ENCODE data around the gene PCDHGA5. TPM values are rescaled to one million over a fixed set of nuclear protein-coding genes. Genes with fewer than 3 reads are reported as not detected.

PCDHGA5 gene
- total RNA-seq, 5 donors from 2014 or later (not counting 1 experiment from before 2014, with no cell fraction given): 0.06 to 0.43 (median 0.41) TPM; not detected in 2

DNA sequence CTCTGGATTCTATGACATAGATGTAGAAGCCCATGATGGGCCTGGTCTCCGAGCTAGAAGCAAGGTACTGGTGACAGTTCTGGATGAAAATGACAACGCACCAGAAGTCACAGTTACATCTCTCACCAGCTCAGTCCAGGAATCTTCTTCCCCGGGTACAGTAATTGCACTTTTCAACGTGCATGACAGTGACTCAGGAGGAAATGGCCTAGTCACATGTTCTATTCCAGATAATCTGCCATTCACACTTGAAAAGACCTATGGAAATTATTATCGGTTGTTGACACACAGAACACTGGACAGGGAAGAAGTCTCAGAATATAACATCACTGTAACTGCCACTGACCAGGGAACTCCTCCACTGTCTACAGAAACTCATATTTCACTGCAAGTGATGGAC is 7.8 kb upstream of the PCDHGA5 start:
- Mint-ChIP-seq H3K36me3 (peaks cover 9% of the 10 kb centered on the region), H3K4me1 (peaks cover 0 to 2% (median 0%) of the 10 kb centered on the region in 3 donors), H3K27ac (no peak overlapping the region), H3K9me3 (peaks cover 21 to 37% (median 34%) of the 10 kb centered on the region in 3 donors), H3K4me3 (no peak overlapping the region), H3K27me3 (peaks cover 67 to 81% of the 10 kb centered on the region in 2 donors)
- Histone ChIP-seq H3K27ac (ENCODE audit: low read length) (no peak overlapping the region), H3K36me3 (ENCODE audit: control insufficient read depth in 2 of 2, extremely low read depth in 1 of 2, insufficient read depth in 1 of 2, low read length in 1 of 2) (no peaks in the 10 kb centered on the region), H3K9me3 (peaks cover 2% of the 10 kb centered on the region), H3K27me3 (replicated peaks in 1 of 2; ENCODE audit: control insufficient read depth in 2 of 2, extremely low read depth in 1 of 2, insufficient read depth in 2 of 2, low read length in 1 of 2) (peaks cover 11 to 51% of the 10 kb centered on the region in 2 experiments), H3K4me3 (ENCODE audit: control insufficient read depth in 1 of 2, extremely low read depth in 1 of 2, low read length in 1 of 2) (no peak overlapping the region), H3K4me1 (ENCODE audit: control insufficient read depth in 1 of 2, extremely low read depth in 1 of 2, insufficient read depth in 2 of 2, low read length in 2 of 2) (peaks cover 0 to 4% of the 10 kb centered on the region in 2 experiments)
- 61% methylated on average over 4 of the region's 5 CpGs for WGBS (ENCODE audit: insufficient coverage)
- no peak for ATAC-seq (replicated peaks in 1 of 4)
- ChIA-PET CTCF (no interaction called here), POLR2A (interaction anchor here in 1 of 2 donors (1.0 kb wide), 2 partner anchors 12 to 26 kb away, joined by 3 to 5 read pairs; partner anchors contain the start of gene PCDHGA1)
- no peak for DNase-seq

DNA sequence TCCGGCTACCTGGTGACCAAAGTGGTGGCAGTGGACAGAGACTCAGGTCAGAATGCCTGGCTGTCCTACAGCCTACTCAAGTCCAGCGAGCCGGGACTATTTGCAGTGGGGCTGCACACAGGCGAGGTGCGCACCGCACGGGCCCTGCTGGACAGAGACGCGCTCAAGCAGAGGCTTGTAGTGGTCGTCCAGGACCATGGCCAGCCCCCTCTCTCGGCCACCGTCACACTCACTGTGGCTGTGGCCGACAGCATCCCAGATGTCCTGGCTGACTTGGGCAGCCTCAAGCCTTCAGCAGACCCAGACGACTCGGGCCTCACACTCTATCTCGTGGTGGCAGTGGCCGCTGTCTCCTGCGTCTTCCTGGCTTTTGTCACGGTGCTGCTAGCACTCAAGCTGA is 7.0 kb upstream of the PCDHGA5 start:
- no peak overlapping the region for H3K4me3 Mint-ChIP-seq
- H3K27ac Mint-ChIP-seq: no peak overlapping the region
- no peak for DNase-seq
- 52% methylated on average over 19 of the region's 19 CpGs for WGBS (ENCODE audit: insufficient coverage)
- H3K9me3 Mint-ChIP-seq: peaks cover 23 to 40% (median 37%) of the 10 kb centered on the region in 3 donors
- peaks cover 0 to 2% (median 0%) of the 10 kb centered on the region in 3 donors for H3K4me1 Mint-ChIP-seq
- Histone ChIP-seq H3K4me1 (ENCODE audit: control insufficient read depth in 1 of 2, extremely low read depth in 1 of 2, insufficient read depth in 2 of 2, low read length in 2 of 2) (peaks cover 0 to 4% of the 10 kb centered on the region in 2 experiments), H3K9me3 (peaks cover 2% of the 10 kb centered on the region), H3K4me3 (ENCODE audit: control insufficient read depth in 1 of 2, extremely low read depth in 1 of 2, low read length in 1 of 2) (no peak overlapping the region), H3K27ac (ENCODE audit: low read length) (no peak overlapping the region), H3K27me3 (replicated peaks in 1 of 2; ENCODE audit: control insufficient read depth in 2 of 2, extremely low read depth in 1 of 2, insufficient read depth in 2 of 2, low read length in 1 of 2) (peaks cover 11 to 49% of the 10 kb centered on the region in 2 experiments), H3K36me3 (ENCODE audit: control insufficient read depth in 2 of 2, extremely low read depth in 1 of 2, insufficient read depth in 1 of 2, low read length in 1 of 2) (no peaks in the 10 kb centered on the region)
- no peak for ATAC-seq (replicated peaks in 1 of 4)
- H3K27me3 Mint-ChIP-seq: peaks cover 67 to 82% of the 10 kb centered on the region in 2 donors
- H3K36me3 Mint-ChIP-seq: peaks cover 11% of the 10 kb centered on the region
- POLR2A ChIA-PET: no interaction called here
- CTCF ChIA-PET: interaction anchor here in 1 of 2 donors (0.7 kb wide), 1 partner anchor 18 kb away, joined by 3 read pairs; the partner anchor contains the start of gene PCDHGA2

DNA sequence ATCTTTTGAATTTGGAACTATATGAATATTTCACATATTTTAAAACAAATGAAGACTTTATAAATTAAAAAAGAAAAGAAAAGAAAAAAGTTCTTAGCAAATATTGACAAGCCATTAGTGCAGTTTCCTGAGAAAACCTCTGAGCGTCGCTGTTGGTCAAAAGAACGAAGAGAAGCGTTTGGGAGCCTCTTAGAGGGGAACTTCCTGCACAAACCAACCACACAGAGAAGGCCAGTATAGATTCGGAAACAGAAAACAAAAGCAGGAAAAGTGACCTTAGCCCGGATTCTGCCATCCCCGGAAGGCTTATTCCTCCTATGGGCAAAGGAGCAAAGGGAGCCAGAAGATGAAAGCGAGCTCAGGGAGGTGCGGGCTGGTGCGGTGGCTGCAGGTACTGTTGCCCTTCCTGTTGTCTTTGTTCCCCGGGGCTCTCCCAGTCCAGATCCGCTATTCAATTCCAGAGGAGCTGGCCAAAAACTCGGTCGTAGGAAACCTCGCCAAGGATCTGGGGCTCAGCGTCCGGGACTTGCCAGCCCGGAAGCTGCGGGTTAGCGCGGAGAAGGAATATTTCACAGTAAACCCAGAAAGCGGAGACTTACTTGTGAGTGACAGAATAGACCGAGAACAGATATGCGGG is 4.1 kb upstream of the PCDHGA5 start, which contains the start of gene PCDHGB2:
Gene PCDHGB2 (plus strand): TSS at position 205 of the 637 bp plus-strand sequence. CDS start 142 bp downstream, at position 347.
- H3K27me3 ChIP-seq (replicated peaks in 1 of 2; ENCODE audit: control insufficient read depth in 2 of 2, extremely low read depth in 1 of 2, insufficient read depth in 2 of 2, low read length in 1 of 2): peaks cover 22 to 55% of the 10 kb centered on the region in 2 experiments
- peaks cover 0 to 3% of the 10 kb centered on the region in 2 experiments for H3K4me1 ChIP-seq (ENCODE audit: control insufficient read depth in 1 of 2, extremely low read depth in 1 of 2, insufficient read depth in 2 of 2, low read length in 2 of 2)
- Mint-ChIP-seq H3K27me3 (peaks cover 72 to 90% of the 10 kb centered on the region in 2 donors), H3K4me1 (peaks cover 0 to 2% (median 0%) of the 10 kb centered on the region in 3 donors), H3K36me3 (peaks cover 18% of the 10 kb centered on the region), H3K27ac (no peak within 1 kb of the TSS), H3K9me3 (peaks cover 28 to 51% (median 50%) of the 10 kb centered on the region in 3 donors), H3K4me3 (peak within 1 kb of the TSS; percentile 50 to 79 (median 70))
- H3K9me3 ChIP-seq: peaks cover 8% of the 10 kb centered on the region
- DNase-seq (peak in 1 of 35 experiments; percentile 55), ATAC-seq (replicated peaks in 1 of 4) (peak in 1 of 4 experiments; percentile 54)
- ChIA-PET CTCF (interaction anchor here (0.6 to 1.1 kb wide), 2 partner anchors 204 kb away, joined by 4 to 8 read pairs; no protein-coding TSS in a partner anchor), POLR2A (no interaction called here)
- peaks cover 0 to 3% of the 10 kb centered on the region in 2 donors for H3K36me3 ChIP-seq (ENCODE audit: control insufficient read depth in 2 of 2, extremely low read depth in 1 of 2, insufficient read depth in 1 of 2, low read length in 1 of 2)
- peak within 1 kb of the TSS; percentile 37 to 58 for H3K4me3 ChIP-seq (ENCODE audit: control insufficient read depth in 1 of 2, extremely low read depth in 1 of 2, low read length in 1 of 2)
- no peak within 1 kb of the TSS for H3K27ac ChIP-seq (ENCODE audit: low read length)
- WGBS (ENCODE audit: insufficient coverage): 21% methylated on average over 16 of the region's 24 CpGs

DNA sequence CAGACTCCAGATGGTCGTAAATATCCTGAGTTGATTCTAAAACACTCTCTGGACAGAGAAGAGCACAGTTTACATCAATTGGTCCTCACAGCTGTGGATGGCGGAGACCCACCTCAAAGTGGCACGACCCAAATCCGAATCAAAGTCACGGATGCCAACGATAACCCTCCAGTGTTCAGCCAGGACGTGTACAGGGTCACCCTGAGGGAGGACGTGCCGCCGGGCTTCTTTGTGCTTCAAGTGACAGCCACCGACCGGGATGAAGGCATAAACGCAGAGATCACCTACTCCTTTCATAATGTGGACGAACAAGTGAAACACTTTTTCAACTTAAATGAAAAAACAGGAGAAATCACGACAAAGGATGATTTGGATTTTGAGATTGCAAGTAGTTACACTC is 3.3 kb upstream of the PCDHGA5 start:
- Histone ChIP-seq H3K4me3 (ENCODE audit: control insufficient read depth in 1 of 2, extremely low read depth in 1 of 2, low read length in 1 of 2) (peak overlapping the region in 1 of 2 donors; percentile 58), H3K4me1 (ENCODE audit: control insufficient read depth in 1 of 2, extremely low read depth in 1 of 2, insufficient read depth in 2 of 2, low read length in 2 of 2) (no peaks in the 10 kb centered on the region), H3K36me3 (ENCODE audit: control insufficient read depth in 2 of 2, extremely low read depth in 1 of 2, insufficient read depth in 1 of 2, low read length in 1 of 2) (peaks cover 0 to 4% of the 10 kb centered on the region in 2 donors), H3K27ac (ENCODE audit: low read length) (no peak overlapping the region), H3K9me3 (peaks cover 8% of the 10 kb centered on the region), H3K27me3 (replicated peaks in 1 of 2; ENCODE audit: control insufficient read depth in 2 of 2, extremely low read depth in 1 of 2, insufficient read depth in 2 of 2, low read length in 1 of 2) (peaks cover 29 to 54% of the 10 kb centered on the region in 2 experiments)
- Mint-ChIP-seq H3K27me3 (peaks cover 74 to 91% of the 10 kb centered on the region in 2 donors), H3K4me3 (no peak overlapping the region), H3K27ac (no peak overlapping the region), H3K4me1 (peaks cover 0 to 2% (median 0%) of the 10 kb centered on the region in 3 donors), H3K36me3 (peaks cover 20% of the 10 kb centered on the region), H3K9me3 (peaks cover 28 to 55% (median 54%) of the 10 kb centered on the region in 3 donors)
- no peak for DNase-seq
- WGBS (ENCODE audit: insufficient coverage): 64% methylated on average over 11 of the region's 15 CpGs
- POLR2A ChIA-PET: no interaction called here
- no peak for ATAC-seq (replicated peaks in 1 of 4)
- CTCF ChIA-PET: interaction anchor here in 1 of 2 donors (1.1 kb wide), 1 partner anchor 203 kb away, joined by 8 read pairs; no protein-coding TSS in a partner anchor

DNA sequence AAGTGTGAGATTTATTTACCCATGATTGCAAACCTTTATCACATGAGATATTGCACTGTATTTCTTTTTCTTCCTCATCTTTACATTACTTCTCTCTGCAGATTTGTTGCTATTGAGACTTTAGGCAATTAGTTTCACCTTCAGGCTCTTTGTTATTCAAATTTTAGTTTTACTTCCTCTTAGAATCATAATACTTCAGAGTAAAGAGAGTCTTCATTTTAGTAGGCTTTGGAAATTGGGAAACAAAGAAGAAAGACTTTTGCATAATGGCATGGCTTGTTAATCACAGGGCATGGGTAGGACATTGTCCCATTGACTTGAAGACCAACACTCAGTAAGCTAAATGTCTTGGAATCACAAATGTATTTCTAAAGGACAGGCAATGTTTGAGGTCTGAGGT is 1.2 kb upstream of the PCDHGA5 start:
- Histone ChIP-seq H3K4me1 (ENCODE audit: control insufficient read depth in 1 of 2, extremely low read depth in 1 of 2, insufficient read depth in 2 of 2, low read length in 2 of 2) (no peaks in the 10 kb centered on the region), H3K9me3 (peaks cover 11% of the 10 kb centered on the region), H3K27ac (ENCODE audit: low read length) (no peak overlapping the region), H3K4me3 (ENCODE audit: control insufficient read depth in 1 of 2, extremely low read depth in 1 of 2, low read length in 1 of 2) (no peak overlapping the region), H3K36me3 (ENCODE audit: control insufficient read depth in 2 of 2, extremely low read depth in 1 of 2, insufficient read depth in 1 of 2, low read length in 1 of 2) (peaks cover 0 to 4% of the 10 kb centered on the region in 2 donors), H3K27me3 (replicated peaks in 1 of 2; ENCODE audit: control insufficient read depth in 2 of 2, extremely low read depth in 1 of 2, insufficient read depth in 2 of 2, low read length in 1 of 2) (peaks cover 36 to 52% of the 10 kb centered on the region in 2 experiments)
- ChIA-PET POLR2A (no interaction called here), CTCF (no interaction called here)
- peaks cover 23 to 48% (median 47%) of the 10 kb centered on the region in 3 donors for H3K9me3 Mint-ChIP-seq
- ATAC-seq (replicated peaks in 1 of 4) (no peak), DNase-seq (no peak)
- H3K27ac Mint-ChIP-seq: no peak overlapping the region
- peaks cover 20% of the 10 kb centered on the region for H3K36me3 Mint-ChIP-seq
- H3K4me1 Mint-ChIP-seq: peaks cover 0 to 2% (median 0%) of the 10 kb centered on the region in 3 donors
- H3K4me3 Mint-ChIP-seq: peak overlapping the region in 1 of 3 donors; percentile 7
- H3K27me3 Mint-ChIP-seq: peaks cover 74 to 85% of the 10 kb centered on the region in 2 donors

DNA sequence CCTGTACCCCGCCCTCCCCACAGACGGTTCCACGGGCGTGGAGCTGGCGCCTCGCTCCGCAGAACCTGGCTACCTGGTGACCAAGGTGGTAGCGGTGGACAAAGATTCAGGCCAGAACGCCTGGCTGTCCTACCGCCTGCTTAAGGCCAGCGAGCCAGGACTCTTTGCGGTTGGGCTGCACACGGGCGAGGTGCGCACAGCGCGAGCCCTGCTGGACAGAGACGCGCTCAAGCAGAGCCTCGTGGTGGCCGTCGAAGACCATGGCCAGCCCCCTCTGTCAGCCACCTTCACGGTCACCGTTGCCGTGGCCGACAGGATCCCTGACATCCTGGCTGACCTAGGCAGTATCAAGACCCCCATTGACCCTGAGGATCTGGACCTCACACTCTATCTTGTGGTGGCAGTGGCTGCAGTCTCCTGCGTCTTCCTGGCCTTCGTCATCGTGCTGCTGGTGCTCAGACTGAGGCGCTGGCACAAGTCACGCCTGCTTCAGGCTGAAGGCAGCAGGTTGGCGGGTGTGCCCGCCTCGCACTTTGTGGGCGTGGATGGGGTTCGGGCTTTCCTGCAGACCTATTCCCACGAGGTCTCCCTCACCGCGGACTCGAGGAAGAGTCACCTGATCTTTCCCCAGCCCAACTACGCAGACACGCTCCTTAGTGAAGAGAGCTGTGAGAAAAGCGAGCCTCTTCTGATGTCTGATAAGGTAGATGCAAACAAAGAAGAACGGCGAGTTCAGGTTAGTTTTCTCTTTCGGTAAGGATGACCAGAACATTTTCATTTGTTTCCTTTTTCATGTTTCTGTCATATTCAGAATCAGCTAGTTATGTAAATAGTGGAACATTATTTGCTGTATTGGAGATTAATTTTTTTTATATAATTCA is 2.3 kb downstream of the PCDHGA5 start:
- peaks cover 13 to 33% (median 28%) of the 10 kb centered on the region in 3 donors for H3K9me3 Mint-ChIP-seq
- ATAC-seq (replicated peaks in 1 of 4) (no peak), DNase-seq (no peak)
- peaks cover 12% of the 10 kb centered on the region for H3K36me3 Mint-ChIP-seq
- peaks cover 11% of the 10 kb centered on the region for H3K9me3 ChIP-seq
- H3K27ac ChIP-seq (ENCODE audit: low read length): no peak overlapping the region
- peaks cover 66 to 83% of the 10 kb centered on the region in 2 donors for H3K27me3 Mint-ChIP-seq
- peaks cover 0 to 8% of the 10 kb centered on the region in 2 donors for H3K36me3 ChIP-seq (ENCODE audit: control insufficient read depth in 2 of 2, extremely low read depth in 1 of 2, insufficient read depth in 1 of 2, low read length in 1 of 2)
- POLR2A ChIA-PET: no interaction called here
- H3K4me1 ChIP-seq (ENCODE audit: control insufficient read depth in 1 of 2, extremely low read depth in 1 of 2, insufficient read depth in 2 of 2, low read length in 2 of 2): peaks cover 0 to 4% of the 10 kb centered on the region in 2 experiments
- peaks cover 7 to 8% (median 7%) of the 10 kb centered on the region in 3 donors for H3K4me1 Mint-ChIP-seq
- H3K27ac Mint-ChIP-seq: no peak overlapping the region
- peak overlapping the region in 1 of 2 donors; percentile 32 for H3K4me3 ChIP-seq (ENCODE audit: control insufficient read depth in 1 of 2, extremely low read depth in 1 of 2, low read length in 1 of 2)
- peaks cover 38 to 53% of the 10 kb centered on the region in 2 experiments for H3K27me3 ChIP-seq (replicated peaks in 1 of 2; ENCODE audit: control insufficient read depth in 2 of 2, extremely low read depth in 1 of 2, insufficient read depth in 2 of 2, low read length in 1 of 2)
- H3K4me3 Mint-ChIP-seq: no peak overlapping the region
- WGBS (ENCODE audit: insufficient coverage): 52% methylated on average over 42 of the region's 46 CpGs
- CTCF ChIA-PET: no interaction called here
